Left cardiac atrium (tissue), 4 donors: ENCODE measurements around the gene COL8A2. TPM values are rescaled to one million over a fixed set of nuclear protein-coding genes. Genes with fewer than 3 reads are reported as not detected.

Experiments
- ATAC-seq, 2 donors: fragments of 200-7000 bp; cut with Tn5 transposase; one replicate each; pipeline ENCODE4 v1.9.1; 2020; ENCODE audit warnings: mild to moderate bottlenecking in 2 of 2, moderate library complexity in 2 of 2
- DNase-seq: peaks from one replicate; pipeline ENCODE4 v3.0.0-alpha.2; 2020
- intact Hi-C, 2 donors: fragments of 100-400 bp; cut with DNase I; formaldehyde crosslinking; loops; one replicate each; pipeline versions ENCODE4 v1.14.1 to v1.15.1; 2022 to 2023
- total RNA-seq, 2 donors: library from RNA; stranded (reverse); fragmentation: NEBNext Ultra II Directional; extraction: Animal tissue kit (Norgen Biotek cat#: 25700); gene quantifications; one replicate each; pipeline ENCODE4 v1.2.1, GENCODE V29; 2021
- donor health status: DM: no; HTN: yes; CAD: no.
- donor health status: DM: no; HTN: yes; CAD: no; lungs with severe emphysema.
- donor health status: DM: yes; HTN: yes; CAD: no.
- donor health status: Dilated cardiomyopathy.

The COL8A2 gene
- total RNA-seq, 2 donors from 2014 or later = 3.8 to 4.2 TPM

DNA sequence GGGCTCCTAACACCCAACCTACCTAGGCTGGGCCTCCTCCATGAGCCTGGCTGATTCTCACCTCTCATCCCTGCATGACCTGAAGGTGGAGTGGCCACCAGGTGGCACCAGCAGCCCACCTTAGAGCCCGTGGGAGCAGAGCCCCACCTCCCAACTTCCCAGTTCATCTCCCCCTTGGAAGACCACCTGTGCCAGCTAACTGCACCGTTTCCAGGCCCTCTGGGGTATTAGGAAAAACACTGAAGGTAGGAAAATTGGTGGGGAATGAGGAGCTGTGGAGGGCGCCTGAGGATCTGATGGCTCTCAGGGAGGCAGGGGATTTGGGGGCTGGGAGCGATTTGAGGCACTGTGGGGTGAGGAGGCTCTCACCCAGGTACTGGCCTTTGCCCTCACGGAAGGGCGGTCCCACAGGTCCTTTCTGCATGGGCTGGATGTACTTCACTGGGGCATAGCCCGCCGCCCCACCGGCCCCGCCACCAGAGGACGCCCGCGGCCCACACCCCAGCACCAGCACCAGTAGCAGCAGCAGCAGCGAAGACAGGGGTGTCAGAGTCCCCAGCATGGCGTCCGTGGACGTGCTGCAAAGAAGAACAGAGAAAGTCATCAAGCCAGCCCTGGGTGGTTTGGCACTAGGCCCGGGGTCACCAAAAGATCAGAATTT lies 25.2 kb downstream of the COL8A2 start:
- ATAC-seq (peak; percentile 83 to 91), DNase-seq (peak; percentile 81)
- intact Hi-C loops = loop anchor here (2.0 to 10.0 kb wide), 4 partner anchors 35 to 325 kb away; no protein-coding TSS in a partner anchor

DNA sequence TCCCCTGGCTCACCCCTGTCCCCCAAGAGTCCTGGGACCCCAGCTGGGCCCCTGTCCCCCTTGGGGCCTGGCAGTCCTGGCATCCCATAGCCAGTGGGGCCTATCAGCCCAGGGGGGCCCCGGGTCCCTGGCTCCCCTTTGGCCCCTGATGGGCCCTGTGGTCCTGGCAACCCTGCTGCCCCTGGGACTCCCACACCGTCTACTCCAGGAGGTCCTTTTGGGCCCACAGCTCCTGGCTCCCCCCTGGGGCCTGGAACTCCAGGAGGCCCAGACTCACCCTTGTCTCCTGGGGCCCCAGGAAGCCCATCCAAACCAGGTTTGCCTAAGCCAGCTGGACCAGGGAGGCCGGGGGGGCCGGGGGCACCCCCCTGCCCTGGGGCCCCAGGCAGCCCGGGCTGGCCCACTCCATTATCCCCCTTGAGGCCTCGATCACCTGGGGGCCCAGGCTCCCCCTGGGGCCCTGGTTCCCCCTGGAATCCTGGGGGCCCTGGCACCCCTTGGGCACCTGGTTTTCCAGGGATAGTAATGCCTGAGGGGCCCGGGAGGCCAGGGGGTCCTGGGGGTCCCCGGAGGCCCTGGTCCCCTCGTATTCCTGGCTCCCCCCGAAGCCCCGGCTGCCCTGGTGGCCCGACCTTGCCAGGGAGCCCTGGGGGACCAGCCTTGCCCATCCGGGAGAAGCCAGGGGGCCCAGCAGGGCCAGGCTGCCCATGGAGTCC lies 26.2 kb downstream of the COL8A2 start:
- no peak for DNase-seq
- intact Hi-C loops = loop anchor here (2.0 to 10.0 kb wide), 2 partner anchors 322 to 326 kb away; no protein-coding TSS in a partner anchor
- ATAC-seq = no peak

DNA sequence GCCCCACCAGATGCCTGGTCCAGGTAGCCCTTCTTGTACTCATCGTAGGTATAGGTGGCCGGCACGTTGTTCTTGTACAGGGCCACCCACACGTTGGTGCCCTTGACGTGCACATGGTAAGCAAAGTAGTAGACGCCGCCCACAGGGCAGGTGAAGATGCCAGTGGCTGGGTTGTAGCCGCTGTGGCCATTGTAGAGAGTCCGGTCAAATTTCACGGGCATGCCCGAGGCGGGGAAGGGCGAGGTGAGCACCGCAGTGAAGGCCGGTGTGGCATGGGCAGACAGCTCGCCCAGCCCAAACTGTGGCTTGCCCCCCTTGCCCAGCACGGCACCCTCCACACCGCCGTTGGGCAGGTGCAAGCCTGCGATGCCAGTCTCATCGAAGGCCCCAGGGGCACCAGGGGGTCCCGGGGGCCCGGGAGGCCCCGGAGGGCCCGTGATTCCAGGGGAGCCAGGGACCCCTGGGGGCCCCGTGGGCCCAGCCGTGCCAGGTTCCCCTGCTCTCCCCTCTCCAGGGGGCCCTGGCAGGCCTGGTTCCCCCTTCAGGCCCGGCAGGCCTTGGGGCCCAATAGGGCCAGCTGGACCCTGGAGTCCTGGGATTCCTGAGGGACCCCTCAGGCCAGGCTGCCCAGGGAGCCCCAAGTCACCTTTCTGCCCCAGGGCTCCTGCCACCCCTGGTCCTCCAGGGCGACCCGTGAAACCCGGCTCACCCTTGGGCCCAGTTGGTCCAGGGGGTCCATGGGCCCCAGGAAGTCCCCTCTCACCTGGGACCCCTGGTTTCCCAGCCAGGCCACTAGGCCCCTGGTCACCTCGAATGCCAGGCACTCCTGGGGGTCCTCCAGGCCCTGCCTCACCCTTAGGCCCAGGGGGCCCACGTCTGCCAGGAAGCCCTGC lies 27.1 kb downstream of the COL8A2 start:
- DNase-seq (no peak), ATAC-seq (no peak)
- intact Hi-C loops = loop anchor here (2.0 to 10.0 kb wide), 2 partner anchors 323 to 327 kb away; no protein-coding TSS in a partner anchor

DNA sequence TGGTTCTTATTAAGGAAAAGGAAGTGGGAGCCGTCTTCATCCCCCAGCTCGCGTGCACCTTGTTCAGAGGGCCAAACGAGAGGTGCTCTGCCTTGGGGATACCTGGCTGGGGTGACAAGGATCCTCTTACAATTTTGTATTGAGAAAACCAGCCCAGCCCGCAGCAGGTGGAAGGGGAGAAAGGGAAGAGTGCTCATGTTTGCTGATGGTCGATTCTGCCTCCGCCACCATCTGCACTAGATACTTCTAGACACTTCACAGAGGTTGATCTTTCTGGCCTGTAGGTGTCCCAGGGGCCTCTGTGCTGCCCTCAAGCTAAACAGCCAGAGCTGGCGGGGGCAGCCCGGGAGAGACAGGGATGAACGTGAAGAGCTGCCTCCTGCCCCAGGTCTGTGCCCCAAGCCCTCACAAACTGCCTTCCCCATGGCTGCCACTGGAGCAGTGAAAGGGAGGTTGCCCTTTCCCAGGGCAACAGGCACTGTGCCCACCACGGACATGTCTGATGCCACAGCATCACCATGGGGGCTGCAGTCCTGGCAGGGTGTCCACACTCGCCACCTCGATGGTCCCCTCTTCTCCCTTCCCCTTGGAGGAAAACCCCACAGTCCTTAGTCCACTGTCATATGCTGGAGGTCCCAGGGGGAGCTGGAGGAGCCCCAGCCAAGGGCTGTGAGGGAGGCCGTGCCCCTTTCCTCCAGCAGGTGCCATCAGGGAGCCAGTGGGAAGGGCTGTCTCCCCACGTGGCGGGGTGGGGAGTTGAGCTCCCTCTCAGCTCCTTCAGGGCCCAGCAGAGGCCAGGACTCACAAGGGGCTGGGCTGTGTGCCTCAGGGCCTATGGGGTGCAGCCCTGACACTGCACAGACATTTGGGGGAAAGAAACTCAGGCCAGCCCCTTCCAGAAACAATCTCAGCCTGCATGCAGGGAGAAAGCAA lies 28.3 kb downstream of the COL8A2 start:
- ATAC-seq (no peak), DNase-seq (no peak)
- intact Hi-C loops = loop anchor here in 1 of 2 donors (10.0 kb wide), 1 partner anchor 328 kb away; no protein-coding TSS in a partner anchor

DNA sequence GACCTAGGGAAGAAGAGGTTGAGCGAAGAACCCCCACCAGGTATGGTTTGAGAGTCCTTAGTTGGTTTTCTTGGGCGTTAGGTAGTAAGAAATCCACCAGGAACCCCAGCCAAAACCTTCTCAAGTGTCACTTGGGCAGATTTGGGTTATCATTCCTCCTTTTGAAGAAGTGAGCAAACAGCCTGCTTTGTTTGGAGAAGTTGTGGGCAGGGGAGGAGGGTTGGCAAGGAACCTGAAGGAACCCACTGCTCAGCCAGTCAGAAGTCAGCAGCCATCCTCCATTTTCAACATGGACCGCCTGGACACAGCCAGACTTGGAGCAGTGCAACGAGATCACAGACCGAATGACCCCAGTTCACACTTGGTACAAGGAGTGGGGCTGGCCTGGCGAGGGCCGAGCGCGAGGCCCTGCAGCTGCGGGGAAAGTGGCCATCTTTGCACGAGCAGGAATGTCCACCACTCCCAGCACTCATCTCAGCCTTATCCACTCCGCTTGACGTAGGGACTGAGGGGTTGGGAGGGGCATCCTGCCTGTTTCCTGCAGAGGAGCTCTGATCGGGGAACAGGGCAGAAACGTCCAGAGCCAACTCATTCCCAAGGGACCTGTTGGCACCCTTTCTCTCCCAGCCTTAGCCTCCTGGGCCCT lies 29.1 kb downstream of the COL8A2 start:
- DNase-seq = no peak
- intact Hi-C loops = loop anchor here in 1 of 2 donors (10.0 kb wide), 1 partner anchor 329 kb away; no protein-coding TSS in a partner anchor
- no peak for ATAC-seq

DNA sequence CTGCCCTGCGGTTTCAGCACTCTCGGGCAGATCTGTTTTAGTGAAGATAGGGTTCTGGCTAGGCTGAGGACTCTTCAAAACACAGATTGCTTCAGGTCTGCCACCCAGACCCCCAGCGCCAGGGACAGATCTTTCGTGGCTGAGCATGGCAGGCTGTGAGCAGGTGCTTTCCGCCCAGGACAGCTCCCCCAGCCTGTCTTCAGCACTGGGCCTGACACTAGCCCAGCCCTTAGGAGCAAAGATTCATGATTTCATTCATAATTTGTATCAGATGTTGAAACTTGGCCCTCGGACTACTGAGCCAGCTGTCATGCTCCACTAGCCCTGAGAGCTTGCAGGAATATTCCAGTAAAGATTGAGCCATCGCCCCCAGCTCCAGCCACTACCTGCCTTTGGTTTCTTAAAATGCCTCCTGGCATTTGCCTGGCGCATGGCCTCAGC lies 30.4 kb downstream of the COL8A2 start:
- intact Hi-C loops = loop anchor here in 1 of 2 donors (10.0 kb wide), 1 partner anchor 330 kb away; no protein-coding TSS in a partner anchor
- no peak for ATAC-seq
- DNase-seq = no peak

DNA sequence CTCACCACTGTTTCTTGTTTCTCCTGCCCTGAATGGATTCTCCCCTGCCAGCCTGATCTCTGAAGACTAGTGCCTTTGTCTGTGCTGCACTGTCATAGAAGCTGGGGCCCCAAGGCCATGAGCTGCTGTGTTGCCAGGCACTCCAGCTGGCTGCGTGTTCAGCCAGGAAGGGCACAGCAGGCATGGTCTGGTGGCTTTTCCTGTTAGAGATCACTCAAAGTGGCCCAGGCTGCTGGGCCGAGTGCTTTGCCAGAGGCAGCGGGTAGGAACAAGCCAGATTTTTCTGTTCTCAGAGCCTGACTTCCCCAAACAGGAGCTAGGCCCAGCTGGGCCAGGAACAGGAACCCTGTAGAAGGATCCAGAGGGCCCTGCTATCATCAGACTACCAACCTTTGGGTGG lies 31.1 kb downstream of the COL8A2 start:
- intact Hi-C loops = loop anchor here in 1 of 2 donors (10.0 kb wide), 1 partner anchor 331 kb away; no protein-coding TSS in a partner anchor
- DNase-seq (no peak), ATAC-seq (no peak)

DNA sequence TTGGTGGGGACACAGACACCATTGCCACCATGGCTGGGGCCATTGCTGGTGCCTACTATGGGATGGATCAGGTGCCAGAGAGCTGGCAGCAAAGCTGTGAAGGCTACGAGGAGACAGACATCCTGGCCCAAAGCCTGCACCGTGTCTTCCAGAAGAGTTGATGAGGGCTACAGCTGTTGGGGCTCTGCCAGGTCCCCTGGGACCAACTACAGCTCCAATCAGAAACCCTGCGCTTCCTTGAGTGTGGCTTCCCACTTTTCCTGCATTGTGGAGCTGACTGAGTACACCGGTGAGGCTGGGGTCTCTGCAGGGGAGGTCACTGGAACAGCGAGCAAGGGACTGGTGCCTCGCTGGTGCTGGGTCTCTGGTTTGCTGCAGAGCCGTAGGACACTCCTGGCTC lies 31.8 kb downstream of the COL8A2 start:
- intact Hi-C loops = loop anchor here in 1 of 2 donors (10.0 kb wide), 1 partner anchor 332 kb away; no protein-coding TSS in a partner anchor
- no peak for ATAC-seq

DNA sequence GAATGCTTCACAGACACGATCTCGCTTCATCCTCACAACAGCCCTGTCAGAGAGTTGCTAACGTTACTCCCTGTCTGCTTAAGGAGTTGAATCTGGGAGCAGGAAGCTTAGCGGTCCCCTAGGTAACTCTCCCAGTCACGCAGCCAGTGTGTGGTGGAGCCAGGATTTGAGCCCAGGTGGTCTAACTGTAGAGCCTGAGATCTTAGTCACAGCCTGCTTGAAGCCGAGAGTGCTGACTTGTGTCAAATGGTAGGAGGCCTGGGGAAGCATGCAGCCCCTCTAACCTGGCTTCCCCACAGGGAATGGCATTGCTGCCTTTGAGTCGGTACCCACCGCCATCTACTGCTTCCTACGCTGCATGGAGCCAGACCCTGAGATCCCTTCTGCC lies 32.2 kb downstream of the COL8A2 start:
- ATAC-seq (no peak), DNase-seq (no peak)
- intact Hi-C loops = loop anchor here in 1 of 2 donors (10.0 kb wide), 1 partner anchor 332 kb away; no protein-coding TSS in a partner anchor

More for the DNA sequence above, 31.8 kb downstream of the COL8A2 start:
- no peak for DNase-seq

DNA sequence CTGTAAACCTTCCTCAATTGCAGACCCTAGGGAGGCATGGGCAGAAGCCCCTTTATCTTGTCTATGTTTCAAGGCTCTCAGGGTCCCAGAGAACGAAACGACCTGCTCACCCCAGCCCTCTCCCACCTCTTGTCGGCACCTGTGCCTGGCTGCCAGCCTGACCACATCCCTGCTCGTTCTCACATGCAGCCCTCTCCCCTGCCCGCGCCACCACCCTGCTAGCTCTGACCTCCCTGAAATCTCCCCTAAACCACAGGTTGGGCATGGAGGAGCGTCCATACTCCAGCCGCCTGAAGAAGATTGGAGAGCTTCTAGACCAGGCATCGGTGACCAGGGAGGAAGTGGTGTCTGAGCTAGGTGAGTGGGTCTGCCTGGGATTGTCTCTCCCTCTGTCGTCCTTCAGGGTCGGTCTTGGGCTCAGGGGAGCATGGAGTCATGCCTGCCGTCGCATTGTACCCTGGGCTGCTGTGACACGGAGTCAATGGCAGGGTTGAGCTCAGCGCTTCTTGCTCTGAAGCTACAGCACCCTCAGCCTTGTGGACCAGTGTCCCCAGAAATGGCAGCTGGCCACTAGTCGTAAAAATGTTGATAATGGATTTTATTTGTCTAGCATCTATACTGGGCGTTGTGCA lies 32.7 kb downstream of the COL8A2 start:
- DNase-seq (no peak), ATAC-seq (no peak)
- intact Hi-C loops = loop anchor here in 1 of 2 donors (10.0 kb wide), 1 partner anchor 333 kb away; no protein-coding TSS in a partner anchor

DNA sequence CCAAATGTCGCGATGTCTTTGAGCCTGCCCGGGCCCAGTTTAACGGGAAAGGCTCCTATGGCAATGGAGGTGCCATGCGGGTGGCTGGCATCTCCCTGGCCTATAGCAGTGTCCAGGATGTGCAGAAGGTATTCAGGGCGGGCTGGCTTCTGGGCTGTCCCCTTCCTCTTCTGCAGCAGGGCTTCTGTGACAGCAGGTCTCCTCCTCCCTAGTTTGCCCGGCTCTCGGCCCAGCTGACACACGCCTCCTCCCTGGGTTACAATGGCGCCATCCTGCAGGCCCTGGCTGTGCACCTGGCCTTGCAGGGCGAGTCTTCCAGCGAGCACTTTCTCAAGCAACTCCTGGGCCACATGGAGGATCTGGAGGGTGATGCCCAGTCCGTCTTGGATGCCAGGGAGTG lies 33.3 kb downstream of the COL8A2 start:
- intact Hi-C loops = loop anchor here in 1 of 2 donors (10.0 kb wide), 1 partner anchor 333 kb away; no protein-coding TSS in a partner anchor
- DNase-seq = no peak
- no peak for ATAC-seq

DNA sequence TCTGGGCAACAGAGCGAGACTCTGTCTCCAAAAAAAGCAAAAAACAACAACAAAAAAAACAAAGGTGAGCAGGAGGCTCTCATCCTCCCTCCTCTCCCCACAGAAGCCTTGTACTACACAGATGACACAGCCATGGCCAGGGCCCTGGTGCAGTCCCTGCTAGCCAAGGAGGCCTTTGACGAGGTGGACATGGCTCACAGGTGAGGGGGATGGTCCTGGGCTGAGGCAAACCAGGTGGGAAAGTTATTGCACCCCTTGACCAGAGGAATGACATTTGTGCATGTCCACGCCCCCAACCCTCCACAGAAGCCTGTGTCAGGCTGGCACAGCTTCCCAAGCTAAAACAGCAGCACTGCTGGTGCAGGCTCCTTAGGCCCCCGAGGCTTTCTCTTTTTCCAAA lies 33.9 kb downstream of the COL8A2 start:
- no peak for ATAC-seq
- intact Hi-C loops = loop anchor here in 1 of 2 donors (10.0 kb wide), 1 partner anchor 334 kb away; no protein-coding TSS in a partner anchor
- DNase-seq = no peak

DNA sequence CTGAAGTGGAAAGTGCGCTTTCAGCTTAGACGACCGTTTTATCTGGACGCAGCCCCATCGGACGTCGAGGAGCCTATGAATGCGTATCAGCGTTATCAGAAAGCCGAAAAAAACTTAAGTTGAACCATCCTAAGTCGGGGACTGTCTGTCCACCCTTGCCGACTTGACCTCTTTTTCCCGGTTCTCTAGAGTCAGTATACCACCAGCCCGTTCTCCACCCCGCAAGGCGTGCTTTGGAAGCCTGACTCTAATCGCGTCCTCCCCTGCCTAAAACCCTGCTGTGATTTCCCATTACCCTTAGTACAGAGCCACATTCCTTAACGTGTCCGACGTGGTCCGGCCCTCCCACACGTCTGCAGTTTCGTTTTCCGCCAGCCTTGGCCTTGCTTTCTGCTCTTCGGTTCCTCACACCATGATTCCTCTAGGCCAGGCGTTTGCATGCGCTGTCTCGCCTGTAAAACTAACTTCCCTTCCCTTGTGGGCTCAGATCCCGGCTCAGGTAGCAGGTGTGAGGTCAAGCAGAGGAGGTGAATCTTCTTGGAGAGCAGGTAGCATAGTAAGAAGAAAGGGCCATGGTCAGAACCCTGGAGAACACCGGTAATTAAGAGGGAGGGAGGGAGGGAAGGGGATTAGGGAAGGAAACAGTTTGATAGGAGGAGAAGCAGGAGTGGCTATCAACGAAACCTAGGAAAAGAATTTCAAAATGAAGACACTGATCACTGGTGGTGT lies 35.5 kb downstream of the COL8A2 start:
- intact Hi-C loops = loop anchor here in 1 of 2 donors (10.0 kb wide), 1 partner anchor 335 kb away; no protein-coding TSS in a partner anchor
- ATAC-seq (peak in 1 of 2 donors; percentile 3), DNase-seq (no peak)

DNA sequence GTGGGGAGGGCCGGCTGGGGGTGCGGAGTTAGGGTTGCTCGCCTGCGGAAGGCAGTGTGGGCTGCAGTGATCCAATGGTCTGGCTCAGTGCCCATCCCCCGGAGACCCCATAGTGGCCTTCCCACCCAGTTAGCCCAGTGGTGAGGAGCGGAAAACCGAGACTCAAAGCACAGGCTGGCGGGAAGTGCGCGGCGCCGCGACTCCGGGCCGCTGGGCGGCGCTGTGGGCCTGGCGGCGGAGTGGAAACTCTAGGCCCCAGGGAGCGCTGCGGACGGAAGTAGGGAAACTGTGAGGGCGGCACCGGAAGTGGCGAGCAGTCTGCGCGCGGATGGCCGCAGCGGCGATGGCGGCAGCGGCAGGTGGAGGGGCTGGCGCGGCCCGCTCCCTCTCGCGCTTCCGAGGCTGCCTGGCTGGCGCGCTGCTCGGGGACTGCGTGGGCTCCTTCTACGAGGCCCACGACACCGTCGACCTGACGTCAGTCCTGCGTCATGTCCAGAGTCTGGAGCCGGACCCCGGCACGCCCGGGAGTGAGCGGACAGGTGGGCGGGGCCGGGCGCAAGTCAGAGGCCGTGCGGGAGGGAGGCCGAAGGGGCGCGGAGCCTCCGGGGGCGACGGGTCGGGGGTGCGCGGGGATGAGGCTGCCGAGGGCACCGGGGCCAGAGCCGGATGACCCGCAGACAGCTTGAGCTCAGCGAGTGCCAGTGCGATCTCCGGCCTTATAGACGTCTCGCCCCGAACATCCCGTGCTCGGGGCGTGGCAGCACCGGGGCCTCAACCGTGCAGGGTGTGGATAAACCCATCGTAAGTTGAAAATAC lies 36.2 kb downstream of the COL8A2 start, which contains the start of gene ADPRS:
ADPRS (plus strand) TSS at position 316 of the 816 bp plus-strand sequence; CDS start at position 329, 13 bp downstream.
- DNase-seq (peak; percentile 92), ATAC-seq (peak; percentile 92 to 95)
- intact Hi-C loops = no loop called here

DNA sequence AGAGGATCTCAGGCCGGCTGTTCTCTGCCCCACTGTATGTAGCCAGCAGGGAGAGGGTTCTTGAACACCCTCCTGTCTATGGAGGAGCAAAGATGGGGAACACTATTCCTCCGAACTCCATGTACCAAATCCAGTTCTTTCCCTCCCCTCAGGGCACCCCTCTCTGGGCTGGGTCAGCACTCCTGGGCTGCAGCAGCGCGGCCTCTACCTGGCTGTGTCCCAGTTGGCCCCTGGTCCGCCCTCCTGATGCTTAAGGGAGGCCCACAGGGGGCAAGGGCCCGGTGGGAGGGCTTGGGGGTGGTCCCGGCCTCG lies 36.8 kb downstream of the COL8A2 start:
- ATAC-seq (peak in 1 of 2 donors; percentile 14), DNase-seq (no peak)
- intact Hi-C loops = no loop called here
